HEK293 (cell line): ENCODE measurements around the gene FIG4.

Source experiments
- CTCF ChIP-seq: fragments of 450-650 bp; formaldehyde crosslinking; IDR thresholded peaks from 2 replicates; pipeline ENCODE4 v1.5.1; 2016; ENCODE audit warnings: missing biosample characterization, missing genetic modification characterization
- KLF16 ChIP-seq: fragments of 450-650 bp; formaldehyde crosslinking; IDR thresholded peaks from 2 replicates; pipeline ENCODE4 v1.5.1; 2017; ENCODE audit warnings: missing biosample characterization, missing genetic modification characterization
- KLF8 ChIP-seq: fragments of 450-650 bp; formaldehyde crosslinking; IDR thresholded peaks from 2 replicates; pipeline ENCODE4 v1.5.1; 2016; ENCODE audit warnings: missing biosample characterization, missing genetic modification characterization
- REST ChIP-seq: fragments of 450-650 bp; formaldehyde crosslinking; IDR thresholded peaks from 2 replicates; pipeline ENCODE4 v1.5.1; 2016; ENCODE audit warnings: missing biosample characterization, missing genetic modification characterization
- ZFP41 ChIP-seq: fragments of 450-650 bp; formaldehyde crosslinking; IDR thresholded peaks from 2 replicates; pipeline ENCODE4 v1.5.1; 2016; ENCODE audit warnings: missing biosample characterization, missing genetic modification characterization, borderline replicate concordance
- ZNF155 ChIP-seq: fragments of 450-650 bp; formaldehyde crosslinking; IDR thresholded peaks from 2 replicates; pipeline ENCODE4 v1.5.1; 2016; ENCODE audit warnings: missing biosample characterization, missing genetic modification characterization
- ZNF530 ChIP-seq: fragments of 450-650 bp; formaldehyde crosslinking; IDR thresholded peaks from 2 replicates; pipeline ENCODE4 v1.5.1; 2016; ENCODE audit warnings: low read depth, missing biosample characterization, missing genetic modification characterization
- ZNF776 ChIP-seq: fragments of 450-650 bp; formaldehyde crosslinking; IDR thresholded peaks from 2 replicates; pipeline ENCODE4 v1.5.0; 2017; ENCODE audit warnings: missing biosample characterization, missing genetic modification characterization, borderline replicate concordance
- ZSCAN18 ChIP-seq: fragments of 450-650 bp; formaldehyde crosslinking; IDR thresholded peaks from 2 replicates; pipeline ENCODE4 v1.5.1; 2016; ENCODE audit warnings: missing biosample characterization, missing genetic modification characterization

GRCh38 chr6:109714166-109714565, 23.1 kb downstream of the FIG4 start:
- TF ChIP-seq KLF16 (tag by site-specific recombination) (no peak), CTCF (tag by site-specific recombination) (no peak), ZNF530 (tag by site-specific recombination) (no peak), ZFP41 (tag by site-specific recombination) (no peak), ZSCAN18 (no peak), ZNF776 (tag by site-specific recombination) (no peak), REST (no peak), KLF8 (tag by site-specific recombination) (no peak), ZNF155 (no peak)
